NT2/D1 (cell line): ENCODE data around the gene ARID5A.

Source experiments
- DNase-seq: peaks from one replicate; pipeline ENCODE4 v3.0.0-alpha.2; 2011; ENCODE audit warnings: low read depth, low spot score
- H3K27me3 ChIP-seq: 2 replicates; pipeline ENCODE4 v1.6.0; 2011; ENCODE audit warnings: mild to moderate bottlenecking; ENCODE audit not compliant: insufficient read length, insufficient read depth
- H3K36me3 ChIP-seq: 2 replicates; pipeline ENCODE4 v1.6.1; 2011; ENCODE audit warnings: mild to moderate bottlenecking, low read length, mixed read lengths; ENCODE audit not compliant: insufficient read depth, insufficient read length
- H3K4me1 ChIP-seq: 2 replicates; pipeline ENCODE4 v1.5.1; 2011; ENCODE audit not compliant: insufficient read depth, insufficient read length
- H3K4me3 ChIP-seq: 2 replicates; pipeline ENCODE4 v1.5.1; 2011; ENCODE audit warnings: low read depth; ENCODE audit not compliant: insufficient read length
- H3K9ac ChIP-seq: 2 replicates; pipeline ENCODE4 v1.6.0; 2011; ENCODE audit warnings: low read depth; ENCODE audit not compliant: insufficient read length
- H3K9me3 ChIP-seq: 2 replicates; pipeline ENCODE4 v1.5.1; 2011; ENCODE audit warnings: mild to moderate bottlenecking, low read length; ENCODE audit not compliant: insufficient read depth
- SUZ12 ChIP-seq: IDR thresholded peaks from 2 replicates; pipeline ENCODE4 v1.6.1; 2011; ENCODE audit not compliant: insufficient read length, insufficient read depth; ENCODE audit errors: extremely low read depth
- YY1 ChIP-seq: IDR thresholded peaks from 2 replicates; pipeline ENCODE4 v1.6.1; 2011; ENCODE audit not compliant: insufficient read length, insufficient read depth
- ZNF274 ChIP-seq: IDR thresholded peaks from 2 replicates; pipeline ENCODE4 v1.6.1; 2011; ENCODE audit warnings: mild to moderate bottlenecking, low read depth, low read length

Gene ARID5A

GRCh38 chr2:96580771-96581170, 44.2 kb downstream of the ARID5A start:
- no peaks in the 10 kb centered on the region for H3K36me3 ChIP-seq
- peak; percentile 28 for DNase-seq

DNA sequence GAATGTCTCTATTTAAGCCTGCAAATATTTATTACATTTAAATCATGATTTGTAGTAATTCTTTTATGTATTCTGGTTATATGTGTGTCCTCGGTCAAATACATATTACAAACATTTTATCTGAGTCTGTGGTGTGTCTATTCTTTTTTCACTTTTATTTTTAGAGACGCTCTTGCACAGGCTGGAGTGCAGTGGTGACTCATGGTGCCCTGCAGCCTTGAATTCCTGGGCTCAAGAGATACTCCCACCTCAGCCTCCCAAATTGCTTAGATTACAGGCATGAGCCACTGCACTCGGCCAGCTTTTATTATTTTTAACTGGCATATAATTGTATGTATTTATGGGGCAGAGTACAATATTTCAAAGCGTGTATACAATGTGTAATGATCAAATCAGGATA, 47.5 kb downstream of the ARID5A start:
- no peak overlapping the region for H3K9ac ChIP-seq
- peaks cover 7% of the 10 kb centered on the region for H3K36me3 ChIP-seq
- no peak overlapping the region for H3K4me3 ChIP-seq
- DNase-seq: no peak
- no peak for TF ChIP-seq SUZ12
- TF ChIP-seq ZNF274: no peak
- no peak for TF ChIP-seq YY1
- no peaks in the 10 kb centered on the region for H3K9me3 ChIP-seq
- no peaks in the 10 kb centered on the region for H3K4me1 ChIP-seq
- H3K27me3 ChIP-seq: no peaks in the 10 kb centered on the region

More at GRCh38 chr2:96580771-96581170, 44.2 kb downstream of the ARID5A start:
- H3K9ac ChIP-seq: no peak overlapping the region
- H3K4me1 ChIP-seq: no peaks in the 10 kb centered on the region
- H3K9me3 ChIP-seq: no peaks in the 10 kb centered on the region
- H3K27me3 ChIP-seq: no peaks in the 10 kb centered on the region
- no peak overlapping the region for H3K4me3 ChIP-seq
- TF ChIP-seq ZNF274 (no peak), YY1 (no peak), SUZ12 (no peak)

DNA sequence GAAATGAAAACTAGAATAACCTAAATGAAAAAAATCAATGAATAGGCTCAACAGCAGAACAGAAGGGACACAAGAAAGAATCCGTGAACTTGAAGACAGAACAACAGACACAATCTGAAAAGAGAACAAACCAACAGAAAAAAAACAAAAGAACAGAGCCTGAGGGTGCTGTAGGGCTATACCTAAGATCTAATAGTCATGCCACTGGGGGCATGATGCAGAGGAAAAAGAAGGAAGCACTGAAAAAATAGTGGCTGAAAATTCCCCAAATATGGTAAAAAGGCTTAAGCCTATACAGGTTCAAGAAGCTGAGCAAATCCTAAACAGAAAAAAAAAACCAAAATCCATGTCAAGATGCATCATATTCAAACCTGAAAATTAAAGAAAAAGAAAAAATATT, 51.3 kb downstream of the ARID5A start:
- H3K9me3 ChIP-seq: no peaks in the 10 kb centered on the region
- no peak overlapping the region for H3K4me3 ChIP-seq
- H3K36me3 ChIP-seq: peaks cover 26% of the 10 kb centered on the region
- H3K4me1 ChIP-seq: no peaks in the 10 kb centered on the region
- DNase-seq: no peak
- TF ChIP-seq SUZ12 (no peak), ZNF274 (no peak), YY1 (no peak)
- no peaks in the 10 kb centered on the region for H3K27me3 ChIP-seq
- H3K9ac ChIP-seq: no peak overlapping the region

- no peak overlapping the region for H3K4me3 ChIP-seq
Measured at GRCh38 chr2:96591054-96591453, 54.5 kb downstream of the ARID5A start.

GRCh38 chr2:96591494-96591893, 54.9 kb downstream of the ARID5A start:
- Histone ChIP-seq H3K9me3 (no peaks in the 10 kb centered on the region), H3K27me3 (no peaks in the 10 kb centered on the region), H3K9ac (no peak overlapping the region), H3K4me1 (no peaks in the 10 kb centered on the region), H3K36me3 (peaks cover 63% of the 10 kb centered on the region), H3K4me3 (no peak overlapping the region)
- DNase-seq: no peak
- TF ChIP-seq YY1 (no peak), ZNF274 (no peak)

More at GRCh38 chr2:96591054-96591453, 54.5 kb downstream of the ARID5A start:
- H3K4me1 ChIP-seq: no peaks in the 10 kb centered on the region
- DNase-seq: no peak
- no peak for TF ChIP-seq SUZ12
- TF ChIP-seq YY1: no peak
- TF ChIP-seq ZNF274: no peak
- H3K36me3 ChIP-seq: peaks cover 59% of the 10 kb centered on the region
- no peak overlapping the region for H3K9ac ChIP-seq
- no peaks in the 10 kb centered on the region for H3K9me3 ChIP-seq
- no peaks in the 10 kb centered on the region for H3K27me3 ChIP-seq

DNA sequence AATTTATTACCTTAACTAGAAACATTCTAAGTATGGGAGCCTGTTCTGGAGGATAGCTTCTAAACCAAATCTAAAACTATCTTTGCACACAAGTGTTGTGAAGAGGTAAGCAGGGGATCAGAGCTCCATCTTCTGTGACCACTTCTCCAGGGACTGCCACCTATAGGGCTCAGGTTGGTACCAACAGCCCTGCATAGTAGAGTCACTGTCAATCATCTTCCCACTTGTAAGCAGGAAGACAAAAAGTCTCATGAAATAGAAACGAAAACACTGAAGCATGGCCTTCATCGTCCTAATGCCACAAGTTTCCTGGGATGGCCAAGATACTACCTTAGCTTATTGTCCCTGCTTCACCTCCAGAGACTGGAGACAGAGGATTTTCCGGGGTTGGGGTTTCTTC, 57.7 kb downstream of the ARID5A start:
- H3K4me3 ChIP-seq: no peak overlapping the region
- H3K9ac ChIP-seq: no peak overlapping the region
- H3K9me3 ChIP-seq: no peaks in the 10 kb centered on the region
- no peaks in the 10 kb centered on the region for H3K27me3 ChIP-seq
- DNase-seq: no peak
- TF ChIP-seq SUZ12 (no peak), YY1 (no peak), ZNF274 (no peak)
- peaks cover 82% of the 10 kb centered on the region for H3K36me3 ChIP-seq
- H3K4me1 ChIP-seq: no peaks in the 10 kb centered on the region

- H3K4me1 ChIP-seq: no peaks in the 10 kb centered on the region
- H3K36me3 ChIP-seq: peaks cover 86% of the 10 kb centered on the region
Measured at GRCh38 chr2:96594691-96595152, 58.2 kb downstream of the ARID5A start.

DNA sequence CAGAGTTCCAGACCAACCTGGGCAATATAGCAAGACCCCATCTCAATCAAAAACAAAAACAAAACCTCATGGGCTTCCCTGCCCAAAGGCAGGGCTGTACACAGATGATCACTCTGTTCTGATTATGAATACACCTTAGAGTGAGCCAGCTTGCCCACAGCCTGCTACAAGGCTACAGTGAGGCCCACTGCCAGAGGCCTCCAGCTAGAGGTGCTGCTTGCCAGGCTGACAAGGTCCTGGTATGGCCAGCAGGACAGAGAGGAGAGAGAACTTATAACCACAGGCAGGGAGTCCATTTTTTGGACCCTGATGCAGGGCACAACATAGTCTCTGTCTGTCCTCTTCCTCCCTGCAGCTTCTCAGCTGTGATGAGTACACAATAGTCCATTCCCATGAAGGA, 60.0 kb downstream of the ARID5A start:
- Histone ChIP-seq H3K9ac (no peak overlapping the region), H3K36me3 (peaks cover 97% of the 10 kb centered on the region), H3K4me1 (no peaks in the 10 kb centered on the region), H3K9me3 (no peaks in the 10 kb centered on the region), H3K27me3 (no peaks in the 10 kb centered on the region), H3K4me3 (no peak overlapping the region)
- TF ChIP-seq YY1 (no peak), ZNF274 (no peak), SUZ12 (no peak)
- DNase-seq: no peak

More at GRCh38 chr2:96594691-96595152, 58.2 kb downstream of the ARID5A start:
- no peak overlapping the region for H3K4me3 ChIP-seq
- no peaks in the 10 kb centered on the region for H3K27me3 ChIP-seq
- H3K9me3 ChIP-seq: no peaks in the 10 kb centered on the region
- H3K9ac ChIP-seq: no peak overlapping the region
- TF ChIP-seq SUZ12 (no peak), YY1 (no peak), ZNF274 (no peak)
- DNase-seq: no peak
